GM12878 (cell line): ENCODE data around the gene TPCN1.

Experiments used
- ATF3 ChIP-seq: IDR thresholded peaks from 2 replicates; pipeline ENCODE4 v1.6.1; 2011; ENCODE audit warnings: low read depth, mild to moderate bottlenecking, low read length, moderate library complexity, borderline replicate concordance; ENCODE audit errors: extremely low read depth
- CTCF ChIP-seq, 3 experiments: IDR thresholded peaks in 2 of 3; conservative IDR thresholded peaks in 1 of 3; 2 replicates each; pipeline ENCODE4 v1.5.1; 2011; ENCODE audit warnings: low read depth in 3 of 3, low read length in 3 of 3, mild to moderate bottlenecking in 3 of 3, control low read depth in 2 of 3, moderate library complexity in 2 of 3, inconsistent platforms in 1 of 3, mixed read lengths in 1 of 3; ENCODE audit not compliant: control insufficient read depth in 2 of 3, insufficient read depth in 1 of 3; ENCODE audit errors: extremely low read depth in 1 of 3
- POU2F2 ChIP-seq: IDR thresholded peaks from 3 replicates; pipeline ENCODE4 v1.6.1; 2011; ENCODE audit warnings: low read depth, mild to moderate bottlenecking, low read length, borderline replicate concordance
- REST ChIP-seq: IDR thresholded peaks from 2 replicates; pipeline ENCODE4 v1.6.1; 2012; ENCODE audit warnings: mild to moderate bottlenecking, low read depth, low read length
- SIN3A ChIP-seq: IDR thresholded peaks from 2 replicates; pipeline ENCODE4 v1.6.1; 2012; ENCODE audit warnings: low read depth, low read length, improper control_type of control experiment

- TF ChIP-seq ATF3 (no peak), SIN3A (no peak), POU2F2 (no peak), CTCF (IDR thresholded peaks at IDR 0.05 in 2 of 3, conservative IDR thresholded peaks at IDR 0.05 in 1 of 3; ENCODE audit: control insufficient read depth in 2 of 3, extremely low read depth in 1 of 3, insufficient read depth in 1 of 3, low read depth in 3 of 3, low read length in 3 of 3) (no peak), REST (no peak)
These were observed 25.3 kb downstream of the TPCN1 start for GRCh38 chr12:113246478-113247122.
